ENCODE results near the gene MAN1A1. TPM values are rescaled to one million over a fixed set of nuclear protein-coding genes. Genes with fewer than 3 reads are reported as not detected.

The MAN1A1 gene
- total RNA-seq, 1 donor: 104 TPM

GRCh38 chr6:119313937-119314884 lies 35.4 kb downstream of the MAN1A1 start:
- no peak for DNase-seq (ENCODE audit: low read depth)
- H3K4me3 ChIP-seq (ENCODE audit: low read depth, low read length): no peak overlapping the region
- TF ChIP-seq CTCF (IDR thresholded peaks at IDR 0.05; ENCODE audit: insufficient read depth, low read depth, low read length): no peak

- H3K4me3 ChIP-seq (ENCODE audit: low read depth, low read length): no peak overlapping the region
- no peak for TF ChIP-seq CTCF (IDR thresholded peaks at IDR 0.05; ENCODE audit: insufficient read depth, low read depth, low read length)
- DNase-seq (ENCODE audit: low read depth): no peak
Measured at GRCh38 chr6:119312875-119313338, 36.7 kb downstream of the MAN1A1 start.

GRCh38 chr6:119312441-119312840 lies 37.1 kb downstream of the MAN1A1 start:
- TF ChIP-seq CTCF (IDR thresholded peaks at IDR 0.05; ENCODE audit: insufficient read depth, low read depth, low read length): no peak
- H3K4me3 ChIP-seq (ENCODE audit: low read depth, low read length): no peak overlapping the region
- no peak for DNase-seq (ENCODE audit: low read depth)

- no peak for DNase-seq (ENCODE audit: low read depth)
- H3K4me3 ChIP-seq (ENCODE audit: low read depth, low read length): no peak overlapping the region
- no peak for TF ChIP-seq CTCF (IDR thresholded peaks at IDR 0.05; ENCODE audit: insufficient read depth, low read depth, low read length)
Measured at GRCh38 chr6:119311514-119312142, 37.9 kb downstream of the MAN1A1 start.

GRCh38 chr6:119310486-119311036 lies 39.0 kb downstream of the MAN1A1 start:
- peak; percentile 40 for DNase-seq (ENCODE audit: low read depth)
- no peak overlapping the region for H3K4me3 ChIP-seq (ENCODE audit: low read depth, low read length)
- no peak for TF ChIP-seq CTCF (IDR thresholded peaks at IDR 0.05; ENCODE audit: insufficient read depth, low read depth, low read length)

- no peak overlapping the region for H3K4me3 ChIP-seq (ENCODE audit: low read depth, low read length)
- DNase-seq (ENCODE audit: low read depth): no peak
- no peak for TF ChIP-seq CTCF (IDR thresholded peaks at IDR 0.05; ENCODE audit: insufficient read depth, low read depth, low read length)
Measured at GRCh38 chr6:119308991-119309657, 40.4 kb downstream of the MAN1A1 start.
